HG02610 (cell line): ENCODE measurements around the gene GDPGP1.
"Not testable (repeated sequence)": the region's sequence is repeated elsewhere in the genome, so short reads cannot be mapped to it uniquely, and the experiment has no call there.

Experiments used
- ATAC-seq: cut with Tn5 transposase; IDR thresholded peaks from one replicate; pipeline ENCODE4 v1.9.1; 2021; ENCODE audit warnings: mild to moderate bottlenecking, moderate library complexity; ENCODE audit not compliant: unreplicated experiment

GDPGP1 gene

GRCh38 chr15:90249203-90249863 is 15.3 kb downstream of the GDPGP1 start, which contains the start of gene TTLL13:
Gene TTLL13 (plus strand): TSS chr15:90249556. CDS start chr15:90250631, 1,075 bp downstream.
- ATAC-seq, result peak; percentile 45

- no peak for ATAC-seq
Observed at GRCh38 chr15:90257776-90258175, 23.8 kb downstream of the GDPGP1 start.

DNA sequence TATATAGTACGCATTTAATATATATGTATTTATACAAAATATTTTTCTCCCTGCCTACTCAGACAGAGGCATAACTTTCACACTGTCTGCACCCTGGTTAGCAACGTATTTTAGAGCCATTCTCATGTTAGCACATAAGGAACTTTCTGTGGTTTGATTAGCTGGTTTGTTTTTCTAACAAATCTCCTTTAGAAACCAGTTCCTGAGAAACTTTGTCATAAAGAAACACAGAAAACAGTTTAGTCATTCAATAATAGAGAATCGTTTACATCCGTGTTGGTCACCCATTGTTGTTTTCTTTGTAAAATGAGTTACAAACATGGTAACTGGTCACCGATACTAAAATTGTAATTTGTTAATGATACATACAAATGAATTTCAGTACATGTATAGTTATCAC is 25.5 kb downstream of the GDPGP1 start:
- ATAC-seq, result peak; percentile 87

DNA sequence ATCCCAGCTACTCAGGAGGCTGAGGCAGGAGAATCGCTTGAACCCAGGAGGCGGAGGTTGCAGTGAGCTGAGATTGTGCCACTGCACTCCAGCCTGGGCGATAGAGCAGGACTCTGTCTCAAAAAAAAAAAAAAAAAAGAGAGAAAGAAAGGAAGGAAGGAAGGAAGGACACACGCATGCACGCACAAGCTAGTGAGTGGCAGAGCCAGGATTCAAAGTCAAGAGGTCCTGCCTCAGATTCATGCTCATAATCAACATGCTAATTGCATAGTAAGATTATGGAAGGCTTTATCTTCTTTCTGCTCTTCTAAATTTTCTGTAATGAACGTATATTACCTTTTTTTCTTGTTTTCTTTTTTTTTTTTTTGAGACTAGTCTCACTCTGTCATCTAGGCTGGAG is 26.7 kb downstream of the GDPGP1 start:
- not testable (repeated sequence) for ATAC-seq

DNA sequence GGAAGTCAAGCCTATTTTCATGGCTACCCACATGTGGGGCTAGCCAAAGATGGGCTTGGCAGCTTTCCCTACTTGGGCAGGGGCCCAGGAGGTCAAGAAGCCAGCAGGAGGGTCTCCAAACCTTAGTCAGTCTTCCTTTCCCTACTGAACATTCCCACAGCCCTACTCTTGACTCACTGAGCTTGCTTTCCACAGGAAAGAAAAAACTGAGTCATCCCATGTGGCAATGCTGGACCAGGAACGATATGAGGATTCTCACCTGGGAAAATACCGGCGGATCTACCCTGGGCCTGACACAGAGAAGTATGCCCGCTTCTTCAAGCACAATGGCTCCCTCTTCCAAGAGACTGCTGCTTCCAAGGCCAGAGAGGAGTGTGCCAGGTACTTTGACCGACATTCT is 27.8 kb downstream of the GDPGP1 start:
- no peak for ATAC-seq

DNA sequence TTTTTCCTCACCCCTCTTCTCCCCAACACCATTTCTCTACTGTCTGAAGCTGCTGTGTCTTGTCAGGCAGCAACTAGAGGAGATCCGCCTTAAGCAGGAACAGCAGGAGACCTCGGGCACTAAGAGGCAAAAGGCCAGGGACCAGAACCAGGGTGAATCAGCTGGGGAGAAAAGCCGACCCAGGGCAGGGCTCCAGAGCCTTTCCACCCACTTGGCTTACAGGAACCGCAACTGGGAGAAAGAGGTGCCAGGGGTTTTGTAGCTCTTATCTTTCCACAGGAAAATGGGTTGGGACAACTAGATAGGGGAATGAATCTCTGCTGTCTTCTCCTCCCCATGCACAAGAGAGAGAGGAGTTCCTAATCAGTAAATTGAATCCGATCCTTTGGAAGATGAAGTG is 28.4 kb downstream of the GDPGP1 start:
- no peak for ATAC-seq

GRCh38 chr15:90264671-90265070 is 30.7 kb downstream of the GDPGP1 start:
- no peak for ATAC-seq

- ATAC-seq, result peak; percentile 92
Observed at GRCh38 chr15:90265271-90266060, 31.5 kb downstream of the GDPGP1 start, which contains the start of gene NGRN. Gene NGRN (plus strand): TSS chr15:90265672. CDS start chr15:90265713, 41 bp downstream.

GRCh38 chr15:90266061-90266431 is 32.0 kb downstream of the GDPGP1 start:
- ATAC-seq, result peak; percentile 16

GRCh38 chr15:90266485-90266884 is 32.5 kb downstream of the GDPGP1 start:
- no peak for ATAC-seq

GRCh38 chr15:90268415-90268814 is 34.4 kb downstream of the GDPGP1 start:
- ATAC-seq, result no peak

GRCh38 chr15:90270502-90271150 is 36.6 kb downstream of the GDPGP1 start:
- no peak for ATAC-seq

DNA sequence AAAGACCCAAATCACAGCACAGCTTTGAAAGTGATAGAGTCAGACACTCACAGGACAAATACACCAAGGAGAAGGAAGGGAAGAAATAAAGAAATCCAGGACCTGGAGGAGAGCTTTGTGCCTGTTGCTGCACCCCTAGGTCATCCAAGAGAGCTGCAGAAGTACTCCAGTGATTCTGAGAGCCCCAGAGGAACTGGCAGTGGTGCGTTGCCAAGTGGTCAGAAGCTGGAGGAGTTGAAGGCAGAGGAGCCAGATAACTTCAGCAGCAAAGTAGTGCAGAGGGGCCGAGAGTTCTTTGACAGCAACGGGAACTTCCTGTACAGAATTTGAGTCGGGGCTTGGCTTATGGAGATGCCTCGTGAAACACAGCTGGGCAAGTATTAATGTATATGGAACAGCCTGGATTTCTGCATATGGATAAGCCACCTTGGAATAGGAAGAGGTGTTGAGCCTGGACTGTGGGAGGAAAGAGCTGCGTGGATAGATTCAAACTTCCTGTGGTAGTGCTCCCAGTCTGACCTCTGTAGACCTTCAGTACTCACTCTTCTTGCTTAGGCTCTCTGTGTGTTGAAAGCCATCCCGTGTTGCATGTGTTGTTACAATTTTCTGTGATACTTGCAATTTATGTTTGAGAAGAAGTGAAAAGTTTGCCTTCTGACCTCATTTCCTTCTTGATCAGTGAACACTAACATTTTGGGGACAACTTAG is 37.6 kb downstream of the GDPGP1 start:
- no peak for ATAC-seq

- ATAC-seq, result not testable (repeated sequence)
Observed at GRCh38 chr15:90278467-90278866, 44.5 kb downstream of the GDPGP1 start.

- not testable (repeated sequence) for ATAC-seq
Observed at GRCh38 chr15:90280743-90281142, 46.7 kb downstream of the GDPGP1 start.

DNA sequence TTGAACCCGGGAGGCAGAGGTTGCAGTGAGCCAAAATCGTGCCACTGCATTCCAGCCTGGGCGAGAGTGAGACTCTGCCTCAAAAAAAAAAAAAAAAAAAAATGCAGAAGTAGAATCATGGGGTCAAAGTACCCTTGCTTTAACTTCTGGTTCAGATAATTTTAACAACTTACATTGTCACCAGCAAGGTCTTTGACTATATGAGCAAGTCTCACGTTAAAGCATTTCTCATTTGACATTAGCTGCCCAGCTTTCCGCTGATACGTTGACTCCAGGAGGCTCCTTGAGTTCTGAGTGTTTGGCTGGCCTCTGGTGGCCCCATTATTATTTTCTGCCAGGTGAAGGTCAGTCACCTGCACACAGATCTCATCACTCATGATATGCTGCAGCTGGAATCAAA is 47.6 kb downstream of the GDPGP1 start:
- not testable (repeated sequence) for ATAC-seq

DNA sequence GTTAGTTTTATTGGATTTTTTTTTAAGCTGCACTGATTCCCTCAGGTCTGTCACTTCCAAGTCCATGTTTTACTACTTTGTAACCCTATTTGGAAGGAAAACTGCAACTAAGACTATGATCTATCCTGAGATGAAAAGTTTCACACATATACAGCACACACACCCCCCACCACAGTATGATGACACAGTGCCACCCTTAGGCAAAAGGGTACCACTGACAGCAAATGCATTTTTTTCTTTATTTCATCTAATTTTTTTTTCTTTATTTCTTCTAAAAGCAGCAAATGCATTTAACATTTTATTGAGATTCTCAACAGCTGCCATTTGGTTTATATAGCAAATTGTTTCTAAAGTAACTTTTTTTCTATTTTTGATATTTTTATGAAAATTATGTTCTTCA is 52.7 kb downstream of the GDPGP1 start:
- no peak for ATAC-seq

DNA sequence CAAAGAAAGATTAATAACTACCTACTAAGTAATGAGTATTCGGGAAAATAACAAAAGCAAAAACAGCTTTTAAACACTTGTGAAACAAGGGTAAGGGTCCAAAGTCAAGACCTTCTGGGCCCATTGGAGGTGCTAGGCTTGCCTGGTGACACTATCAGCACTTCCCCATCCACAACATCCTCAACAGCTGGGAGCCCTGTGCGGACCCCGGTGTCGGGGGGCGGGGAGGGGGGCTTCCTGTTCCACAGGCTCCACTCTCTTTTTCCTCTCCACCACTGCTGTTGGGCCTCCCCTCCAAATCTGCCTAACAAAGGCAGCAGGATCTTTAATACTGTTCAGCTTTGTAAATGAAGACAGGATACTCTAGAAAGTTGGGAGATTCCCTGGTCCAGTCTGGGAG is 53.1 kb downstream of the GDPGP1 start:
- no peak for ATAC-seq

- no peak for ATAC-seq
Observed at GRCh38 chr15:90287946-90288345, 53.9 kb downstream of the GDPGP1 start.

DNA sequence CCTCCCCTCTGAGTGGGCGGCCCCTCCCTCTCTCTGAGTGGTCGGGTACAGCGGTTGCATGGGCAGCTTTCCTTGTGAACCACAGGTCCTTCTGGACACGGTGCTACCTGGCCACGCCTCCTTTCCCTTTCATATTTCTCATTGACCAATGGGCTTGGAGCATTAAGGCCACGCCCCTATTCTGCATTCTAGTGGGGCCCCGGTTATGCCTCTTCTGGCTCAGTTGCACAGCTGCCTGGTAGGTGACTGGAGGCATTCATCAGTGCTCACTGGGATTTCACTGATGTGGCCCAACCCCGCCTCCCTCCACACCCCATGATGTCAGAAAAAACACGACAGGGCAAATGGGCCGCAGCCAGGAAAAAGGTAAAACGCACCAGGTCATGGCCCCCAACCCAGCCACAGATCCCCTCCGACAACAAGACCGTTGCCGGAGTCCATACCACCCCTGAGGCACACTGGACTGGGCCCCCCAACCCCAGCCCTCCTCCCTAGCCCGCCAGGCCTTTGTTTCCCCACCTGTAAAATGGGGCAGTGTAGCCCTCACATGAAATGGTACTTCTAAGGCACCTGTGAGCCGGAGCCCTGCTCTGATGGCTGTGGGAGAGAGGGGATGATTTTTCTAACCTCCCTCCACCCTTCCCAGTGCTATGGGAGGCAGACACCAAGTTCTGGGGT is 57.8 kb downstream of the GDPGP1 start:
- ATAC-seq, result no peak
